GM12875 (cell line): Measurements from ENCODE around the gene PLA2G6.

ENCODE experiments used
- H3K4me3 ChIP-seq: one replicate; pipeline ENCODE4 v1.5.1; 2011; ENCODE audit warnings: low read depth, low read length, control low read depth
- CTCF ChIP-seq: IDR thresholded peaks from 2 replicates; pipeline ENCODE4 v1.5.1; 2011; ENCODE audit warnings: low read depth, mild to moderate bottlenecking, control low read depth, inconsistent platforms, low read length, moderate library complexity, borderline replicate concordance; ENCODE audit not compliant: insufficient read depth

PLA2G6 gene

GRCh38 chr22:38176170-38176741 lies 5.4 kb downstream of the PLA2G6 start:
- no peak overlapping the region for H3K4me3 ChIP-seq
- TF ChIP-seq CTCF: no peak

- no peak for TF ChIP-seq CTCF
- no peak overlapping the region for H3K4me3 ChIP-seq
These were observed 6.2 kb downstream of the PLA2G6 start for GRCh38 chr22:38175206-38176118.

GRCh38 chr22:38174626-38175025 lies 7.0 kb downstream of the PLA2G6 start:
- no peak for TF ChIP-seq CTCF
- no peak overlapping the region for H3K4me3 ChIP-seq

GRCh38 chr22:38173641-38173906 lies 8.1 kb downstream of the PLA2G6 start:
- no peak for TF ChIP-seq CTCF
- H3K4me3 ChIP-seq: no peak overlapping the region

GRCh38 chr22:38172832-38173640 lies 8.6 kb downstream of the PLA2G6 start:
- TF ChIP-seq CTCF: no peak
- H3K4me3 ChIP-seq: no peak overlapping the region

GRCh38 chr22:38171927-38172831 lies 9.5 kb downstream of the PLA2G6 start:
- no peak overlapping the region for H3K4me3 ChIP-seq
- no peak for TF ChIP-seq CTCF
